Ishikawa (cell line): ENCODE data around the gene R3HDM2.
A peak's percentile ranks its signal among the peaks of the same experiment; 100 is the strongest.

Experiments
- CEBPB ChIP-seq: IDR thresholded peaks from 2 replicates; pipeline ENCODE4 v1.6.1; 2012
- CREB1 ChIP-seq: IDR thresholded peaks from 2 replicates; pipeline ENCODE4 v1.6.1; 2012; ENCODE audit warnings: low read depth
- EGR1 ChIP-seq: IDR thresholded peaks from 2 replicates; pipeline ENCODE4 v1.6.1; 2012
- EP300 ChIP-seq: IDR thresholded peaks from 2 replicates; pipeline ENCODE4 v1.6.1; 2012; ENCODE audit warnings: borderline replicate concordance
- FOXM1 ChIP-seq: IDR thresholded peaks from 2 replicates; pipeline ENCODE4 v1.6.1; 2012; ENCODE audit warnings: low read depth, borderline replicate concordance
- NFIC ChIP-seq: IDR thresholded peaks from 2 replicates; pipeline ENCODE4 v1.6.1; 2012
- RAD21 ChIP-seq: IDR thresholded peaks from 2 replicates; pipeline ENCODE4 v1.6.1; 2012; ENCODE audit warnings: low read depth
- TAF1 ChIP-seq: IDR thresholded peaks from 2 replicates; pipeline ENCODE4 v1.6.1; 2012; ENCODE audit warnings: low read depth, mild to moderate bottlenecking
- TCF12 ChIP-seq: IDR thresholded peaks from 2 replicates; pipeline ENCODE4 v1.6.1; 2012; ENCODE audit warnings: low read depth
- TEAD4 ChIP-seq: IDR thresholded peaks from 2 replicates; pipeline ENCODE4 v1.6.1; 2012
- YY1 ChIP-seq: IDR thresholded peaks from 2 replicates; pipeline ENCODE4 v1.6.1; 2012; ENCODE audit warnings: low read depth
- ZBTB7A ChIP-seq: IDR thresholded peaks from 2 replicates; pipeline ENCODE4 v1.6.1; 2012; ENCODE audit warnings: low read depth
- TF ChIP-seq, protein P1 (sequence below): IDR thresholded peaks from 2 replicates; pipeline ENCODE4 v1.6.1; 2012
- TF ChIP-seq, protein P2 (sequence below): IDR thresholded peaks from 2 replicates; pipeline ENCODE4 v1.6.1; 2012; ENCODE audit warnings: low read depth, mild to moderate bottlenecking
- TF ChIP-seq, protein P3 (sequence below): IDR thresholded peaks from 2 replicates; pipeline ENCODE4 v1.6.1; 2012

Gene R3HDM2

DNA sequence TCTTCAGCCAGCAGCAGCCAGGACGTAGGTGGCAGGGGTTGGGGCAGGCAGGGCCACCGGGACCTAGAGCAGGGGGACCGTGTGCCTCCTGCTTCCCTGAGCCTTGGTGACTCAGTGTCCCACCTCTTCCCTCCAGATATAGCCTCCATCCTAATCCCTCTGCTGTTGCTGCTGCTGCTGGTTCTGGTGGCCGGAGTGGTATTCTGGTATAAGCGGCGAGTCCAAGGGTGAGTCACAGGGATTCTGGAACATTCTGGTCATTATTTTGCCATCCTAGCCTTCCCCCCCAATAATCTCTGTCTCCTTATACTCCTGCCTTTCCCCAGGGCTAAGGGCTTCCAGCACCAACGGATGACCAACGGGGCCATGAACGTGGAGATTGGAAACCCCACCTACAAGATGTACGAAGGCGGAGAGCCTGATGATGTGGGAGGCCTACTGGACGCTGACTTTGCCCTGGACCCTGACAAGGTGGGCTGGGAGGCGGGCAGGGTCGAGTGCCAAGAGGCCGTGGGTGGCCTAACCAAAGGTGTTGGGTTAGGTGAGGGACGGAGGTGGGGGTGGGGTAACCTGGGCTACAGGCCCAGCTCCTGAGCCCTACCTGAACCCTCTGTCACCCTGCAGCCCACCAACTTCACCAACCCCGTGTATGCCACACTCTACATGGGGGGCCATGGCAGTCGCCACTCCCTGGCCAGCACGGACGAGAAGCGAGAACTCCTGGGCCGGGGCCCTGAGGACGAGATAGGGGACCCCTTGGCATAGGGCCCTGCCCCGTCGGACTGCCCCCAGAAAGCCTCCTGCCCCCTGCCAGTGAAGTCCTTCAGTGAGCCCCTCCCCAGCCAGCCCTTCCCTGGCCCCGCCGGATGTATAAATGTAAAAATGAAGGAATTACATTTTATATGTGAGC is 218.8 kb downstream of the R3HDM2 start:
- TF ChIP-seq YY1 (no peak), TCF12 (no peak), NFIC (no peak), TAF1 (no peak), TEAD4 (no peak), EP300 (no peak), EGR1 (no peak), RAD21 (no peak), CREB1 (no peak), FOXM1 (no peak), ZBTB7A (no peak), CEBPB (no peak)
- TF ChIP-seq, protein P1, sequence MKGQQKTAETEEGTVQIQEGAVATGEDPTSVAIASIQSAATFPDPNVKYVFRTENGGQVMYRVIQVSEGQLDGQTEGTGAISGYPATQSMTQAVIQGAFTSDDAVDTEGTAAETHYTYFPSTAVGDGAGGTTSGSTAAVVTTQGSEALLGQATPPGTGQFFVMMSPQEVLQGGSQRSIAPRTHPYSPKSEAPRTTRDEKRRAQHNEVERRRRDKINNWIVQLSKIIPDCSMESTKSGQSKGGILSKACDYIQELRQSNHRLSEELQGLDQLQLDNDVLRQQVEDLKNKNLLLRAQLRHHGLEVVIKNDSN, result no peak
- TF ChIP-seq, protein P2, sequence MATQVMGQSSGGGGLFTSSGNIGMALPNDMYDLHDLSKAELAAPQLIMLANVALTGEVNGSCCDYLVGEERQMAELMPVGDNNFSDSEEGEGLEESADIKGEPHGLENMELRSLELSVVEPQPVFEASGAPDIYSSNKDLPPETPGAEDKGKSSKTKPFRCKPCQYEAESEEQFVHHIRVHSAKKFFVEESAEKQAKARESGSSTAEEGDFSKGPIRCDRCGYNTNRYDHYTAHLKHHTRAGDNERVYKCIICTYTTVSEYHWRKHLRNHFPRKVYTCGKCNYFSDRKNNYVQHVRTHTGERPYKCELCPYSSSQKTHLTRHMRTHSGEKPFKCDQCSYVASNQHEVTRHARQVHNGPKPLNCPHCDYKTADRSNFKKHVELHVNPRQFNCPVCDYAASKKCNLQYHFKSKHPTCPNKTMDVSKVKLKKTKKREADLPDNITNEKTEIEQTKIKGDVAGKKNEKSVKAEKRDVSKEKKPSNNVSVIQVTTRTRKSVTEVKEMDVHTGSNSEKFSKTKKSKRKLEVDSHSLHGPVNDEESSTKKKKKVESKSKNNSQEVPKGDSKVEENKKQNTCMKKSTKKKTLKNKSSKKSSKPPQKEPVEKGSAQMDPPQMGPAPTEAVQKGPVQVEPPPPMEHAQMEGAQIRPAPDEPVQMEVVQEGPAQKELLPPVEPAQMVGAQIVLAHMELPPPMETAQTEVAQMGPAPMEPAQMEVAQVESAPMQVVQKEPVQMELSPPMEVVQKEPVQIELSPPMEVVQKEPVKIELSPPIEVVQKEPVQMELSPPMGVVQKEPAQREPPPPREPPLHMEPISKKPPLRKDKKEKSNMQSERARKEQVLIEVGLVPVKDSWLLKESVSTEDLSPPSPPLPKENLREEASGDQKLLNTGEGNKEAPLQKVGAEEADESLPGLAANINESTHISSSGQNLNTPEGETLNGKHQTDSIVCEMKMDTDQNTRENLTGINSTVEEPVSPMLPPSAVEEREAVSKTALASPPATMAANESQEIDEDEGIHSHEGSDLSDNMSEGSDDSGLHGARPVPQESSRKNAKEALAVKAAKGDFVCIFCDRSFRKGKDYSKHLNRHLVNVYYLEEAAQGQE, result no peak
- TF ChIP-seq, protein P3, sequence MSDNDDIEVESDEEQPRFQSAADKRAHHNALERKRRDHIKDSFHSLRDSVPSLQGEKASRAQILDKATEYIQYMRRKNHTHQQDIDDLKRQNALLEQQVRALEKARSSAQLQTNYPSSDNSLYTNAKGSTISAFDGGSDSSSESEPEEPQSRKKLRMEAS, result no peak

DNA sequence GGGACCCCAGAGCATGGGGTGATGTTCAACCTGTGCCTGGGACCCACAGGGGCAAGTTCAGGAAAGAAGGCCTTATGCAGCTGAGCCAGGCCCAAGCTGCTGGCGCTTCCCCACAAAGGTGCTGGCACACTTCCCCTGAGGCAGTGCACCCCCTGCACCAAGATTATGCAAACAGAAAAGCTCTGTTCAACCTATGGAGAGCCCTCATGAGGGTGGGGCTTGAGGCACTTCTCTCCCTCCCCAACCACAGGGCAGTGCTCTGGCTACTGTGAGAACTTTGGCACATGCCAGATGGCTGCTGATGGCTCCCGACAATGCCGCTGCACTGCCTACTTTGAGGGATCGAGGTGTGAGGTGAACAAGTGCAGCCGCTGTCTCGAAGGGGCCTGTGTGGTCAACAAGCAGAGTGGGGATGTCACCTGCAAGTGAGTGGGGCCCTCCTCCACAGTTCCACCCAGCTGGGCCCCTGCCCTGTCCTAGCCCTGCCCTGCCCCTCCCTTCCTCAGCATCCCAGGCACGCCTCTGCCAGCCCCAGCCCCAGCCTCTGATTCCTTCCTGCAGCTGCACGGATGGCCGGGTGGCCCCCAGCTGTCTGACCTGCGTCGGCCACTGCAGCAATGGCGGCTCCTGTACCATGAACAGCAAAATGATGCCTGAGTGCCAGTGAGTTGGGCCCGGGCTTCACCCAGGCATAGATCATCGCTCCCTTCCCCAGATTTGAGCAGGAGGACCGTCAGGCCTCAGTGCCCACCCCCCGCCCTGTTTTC is 219.7 kb downstream of the R3HDM2 start:
- TF ChIP-seq NFIC, result no peak
- TF ChIP-seq, protein P3, result peak; percentile 80
- no peak for TF ChIP-seq TAF1
- peak; percentile 4; the same call in 1 of the 2 replicates for TF ChIP-seq TEAD4

DNA sequence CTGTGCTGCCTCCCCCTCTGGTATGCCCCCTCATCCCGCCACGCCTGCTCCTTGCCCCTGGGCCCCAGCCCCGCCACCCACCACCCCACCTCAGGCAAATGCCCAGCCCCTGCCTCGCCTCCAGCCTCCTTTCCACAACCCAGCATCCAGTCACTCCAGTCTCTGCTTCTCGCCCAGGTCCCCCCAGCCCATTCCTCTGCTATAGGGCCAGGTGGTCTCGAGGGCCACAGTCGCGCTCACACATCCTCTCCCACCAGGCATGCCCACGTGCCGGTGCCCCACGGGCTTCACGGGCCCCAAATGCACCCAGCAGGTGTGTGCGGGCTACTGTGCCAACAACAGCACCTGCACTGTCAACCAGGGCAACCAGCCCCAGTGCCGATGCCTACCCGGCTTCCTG is 220.4 kb downstream of the R3HDM2 start:
- no peak for TF ChIP-seq TAF1
- no peak for TF ChIP-seq EP300
- TF ChIP-seq EGR1, result no peak
- TF ChIP-seq FOXM1, result no peak
- TF ChIP-seq ZBTB7A, result no peak
- TF ChIP-seq, protein P3, result no peak
- TF ChIP-seq TEAD4, result no peak
- TF ChIP-seq RAD21, result no peak
- no peak for TF ChIP-seq CEBPB
- TF ChIP-seq CREB1, result no peak
- TF ChIP-seq, protein P2, result no peak
- TF ChIP-seq YY1, result no peak
- no peak for TF ChIP-seq NFIC
- TF ChIP-seq, protein P1, result no peak
- no peak for TF ChIP-seq TCF12

DNA sequence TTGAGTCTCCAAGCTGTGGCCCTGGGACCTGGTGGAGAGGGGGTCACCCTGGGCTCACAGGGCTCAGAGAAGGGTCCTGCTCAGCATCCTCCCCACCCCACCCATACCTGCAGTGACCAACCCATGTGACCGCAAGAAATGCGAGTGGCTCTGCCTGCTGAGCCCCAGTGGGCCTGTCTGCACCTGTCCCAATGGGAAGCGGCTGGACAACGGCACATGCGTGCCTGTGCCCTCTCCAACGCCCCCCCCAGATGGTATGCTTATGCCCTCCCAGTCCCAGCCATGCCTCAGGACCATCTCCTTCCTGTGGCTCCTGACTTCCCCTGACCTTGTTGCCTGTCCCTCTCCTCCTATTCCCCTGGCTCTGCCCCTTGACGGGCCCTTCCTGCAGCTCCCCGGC is 220.9 kb downstream of the R3HDM2 start:
- TF ChIP-seq YY1 (no peak), EP300 (no peak), TEAD4 (no peak), TAF1 (no peak), TCF12 (no peak), RAD21 (no peak), EGR1 (no peak), FOXM1 (no peak), CREB1 (no peak), CEBPB (no peak), NFIC (no peak), ZBTB7A (no peak)
- TF ChIP-seq, protein P1, result no peak
- TF ChIP-seq, protein P3, result no peak
- TF ChIP-seq, protein P2, result no peak
